HG02759 (cell line): Measurements from ENCODE around the gene KCNF1.

Source experiments
- ATAC-seq: cut with Tn5 transposase; IDR thresholded peaks from one replicate; pipeline ENCODE4 v1.9.1; 2021; ENCODE audit warnings: mild to moderate bottlenecking, moderate library complexity; ENCODE audit not compliant: unreplicated experiment

Gene KCNF1

DNA sequence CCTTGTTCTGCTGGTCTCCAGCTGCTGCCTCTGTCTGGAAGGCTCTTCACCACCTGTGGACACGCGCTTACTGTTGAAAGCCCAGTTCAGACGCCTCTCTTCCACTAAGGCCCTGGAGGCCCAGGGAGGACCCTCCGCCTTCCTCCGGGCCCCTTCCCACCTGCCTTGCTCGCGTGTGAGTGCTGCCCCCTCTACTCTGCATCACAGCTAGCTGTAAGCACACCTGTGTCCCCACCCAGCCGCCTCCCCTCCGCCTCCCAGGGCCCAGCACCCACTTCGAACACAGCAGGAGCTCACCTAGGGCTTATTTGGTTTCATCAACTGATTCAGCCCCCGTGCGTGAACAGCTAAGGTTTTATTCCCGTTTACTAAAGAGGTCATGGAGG is 49.7 kb downstream of the KCNF1 start:
- ATAC-seq = no peak

- ATAC-seq = no peak
These were observed 50.3 kb downstream of the KCNF1 start for GRCh38 chr2:10962004-10962403.

GRCh38 chr2:10963155-10963554 is 51.4 kb downstream of the KCNF1 start:
- ATAC-seq = no peak
